H1 (cell line): ENCODE data around the gene LEMD1. TPM values are rescaled to one million over a fixed set of nuclear protein-coding genes. Genes with fewer than 3 reads are reported as not detected.
A peak's percentile ranks its signal among the peaks of the same experiment; 100 is the strongest.

Experiments
- ASH2L ChIP-seq: fragments of 200-600, 300-600 bp; sonication (generic); IDR thresholded peaks from one replicate; pipeline ENCODE4 v1.7.1; 2017; ENCODE audit warnings: low read length
- CBX5 ChIP-seq: fragments of 300-800, 300-1000 bp; sonication (generic); IDR thresholded peaks from 2 replicates; pipeline ENCODE4 v1.7.1; 2016; ENCODE audit warnings: antibody characterized with exemption, low read length, low read depth
- CBX8 ChIP-seq: fragments of 300-800, 300-1000 bp; sonication (generic); IDR thresholded peaks from 2 replicates; pipeline ENCODE4 v1.7.1; 2016; ENCODE audit warnings: low read depth, low read length, borderline replicate concordance
- CHD7 ChIP-seq: fragments of 300-600 bp; sonication (generic); IDR thresholded peaks from 2 replicates; pipeline ENCODE4 v1.7.1; 2012; ENCODE audit warnings: low read length, moderate library complexity, mild to moderate bottlenecking, inconsistent platforms; ENCODE audit not compliant: insufficient replicate concordance
- HDAC2 ChIP-seq, 2 experiments: fragments of 300-600 bp in 1 of 2; sonication (generic) in 1 of 2; IDR thresholded peaks; 2 replicates each; pipeline ENCODE4 v1.6.1; 2011 to 2012; ENCODE audit warnings: low read depth in 2 of 2, low read length in 2 of 2, mild to moderate bottlenecking in 2 of 2, moderate library complexity in 2 of 2, borderline replicate concordance in 1 of 2, inconsistent platforms in 1 of 2
- KDM1A ChIP-seq: fragments of 200-600, 300-600 bp; sonication (generic); IDR thresholded peaks from 2 replicates; pipeline ENCODE4 v1.7.1; 2016; ENCODE audit warnings: mild to moderate bottlenecking, low read length, borderline replicate concordance
- NRF1 ChIP-seq: IDR thresholded peaks from 2 replicates; pipeline ENCODE4 v1.6.1; 2011; ENCODE audit warnings: mild to moderate bottlenecking, low read depth, low read length, improper control_type of control experiment
- SP1 ChIP-seq: IDR thresholded peaks from 2 replicates; pipeline ENCODE4 v1.6.1; 2011; ENCODE audit warnings: low read depth, low read length
- SUZ12 ChIP-seq: fragments of 200-600 bp; sonication (generic); IDR thresholded peaks from 2 replicates; pipeline ENCODE4 v1.6.1; 2012; ENCODE audit warnings: mild to moderate bottlenecking, inconsistent platforms, low read length, moderate library complexity, mixed read lengths
- TAF7 ChIP-seq: optimal IDR thresholded peaks from 2 replicates; pipeline ENCODE3; 2011; ENCODE audit warnings: low read depth, mild to moderate bottlenecking, inconsistent platforms, low read length, moderate library complexity, borderline replicate concordance
- polyA plus RNA-seq, 7 experiments: library from polyadenylated mRNA; depleted of rRNA in 3 of 7; stranded (reverse) in 5 of 7; unstranded in 2 of 7; fragments of >200 nt in 5 of 7; fragments of 200-250 nt in 2 of 7; gene quantifications; 1 replicate in 5 of 7; 2 replicates in 1 of 7; 4 replicates in 1 of 7; pipeline versions ENCODE4 v1.2.1 to v1.2.3, GENCODE V29; 2011 to 2013; ENCODE audit warnings: missing spikeins in 2 of 7, mixed read lengths in 2 of 7
- total RNA-seq: library from RNA; stranded (reverse); fragmentation: NEBNext Ultra II Directional; extraction: Animal tissue kit (Norgen Biotek cat#: 25700); gene quantifications from 2 replicates; pipeline ENCODE4 v1.2.1, GENCODE V29; 2021

The LEMD1 gene
- total and polyA plus RNA-seq, 2 of the 8 experiments (the other 6 are each of a cell fraction or from before 2014, with no cell fraction given), result 10.0 to 10.5 TPM

GRCh38 chr1:205444931-205445645, 23.2 kb upstream of the LEMD1 start (continued):
- TF ChIP-seq CBX5 (no peak), KDM1A (peak; percentile 20; the same call in 1 of the 2 replicates), CHD7 (peak; percentile 55), NRF1 (no peak), ASH2L (peak; percentile 56), SUZ12 (no peak), HDAC2 (IDR thresholded peaks at IDR 0.05; ENCODE audit: borderline replicate concordance in 1 of 2, low read depth in 2 of 2, low read length in 2 of 2) (peak in 1 of 2 experiments; percentile 87; a peak in 2 of 4 replicates), CBX8 (no peak), TAF7 (peak; percentile 33), SP1 (peak; percentile 62)
